Measurements from ENCODE around the gene ZNF236. TPM values are rescaled to one million over a fixed set of nuclear protein-coding genes. Genes with fewer than 3 reads are reported as not detected.

Gene ZNF236
- total RNA-seq, 2 donors from 2014 or later = 8.3 to 29.0 TPM

DNA sequence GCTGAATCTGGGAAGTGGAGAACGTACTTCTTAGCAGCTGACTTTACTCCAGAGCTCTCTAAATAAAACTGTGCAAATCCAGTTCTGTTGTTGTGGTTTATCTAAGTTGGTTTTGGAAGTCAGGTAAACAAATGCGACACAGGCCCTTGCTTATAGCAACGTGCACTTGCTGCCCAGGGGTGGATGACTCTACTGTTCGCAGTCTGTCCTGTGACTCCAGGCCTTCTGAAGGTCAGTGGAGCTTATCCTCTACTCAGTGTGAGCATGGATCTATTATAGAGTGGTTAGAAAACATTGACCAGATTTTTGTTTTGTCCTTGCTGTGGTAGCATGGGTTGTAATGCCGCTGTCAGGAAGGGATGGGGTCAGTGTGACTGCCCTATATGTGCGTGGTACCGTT, 89.1 kb downstream of the ZNF236 start:
- peaks cover 0 to 2% of the 10 kb centered on the region in 2 donors for H3K36me3 ChIP-seq
- 86% methylated on average over 7 of the region's 7 CpGs for WGBS

DNA sequence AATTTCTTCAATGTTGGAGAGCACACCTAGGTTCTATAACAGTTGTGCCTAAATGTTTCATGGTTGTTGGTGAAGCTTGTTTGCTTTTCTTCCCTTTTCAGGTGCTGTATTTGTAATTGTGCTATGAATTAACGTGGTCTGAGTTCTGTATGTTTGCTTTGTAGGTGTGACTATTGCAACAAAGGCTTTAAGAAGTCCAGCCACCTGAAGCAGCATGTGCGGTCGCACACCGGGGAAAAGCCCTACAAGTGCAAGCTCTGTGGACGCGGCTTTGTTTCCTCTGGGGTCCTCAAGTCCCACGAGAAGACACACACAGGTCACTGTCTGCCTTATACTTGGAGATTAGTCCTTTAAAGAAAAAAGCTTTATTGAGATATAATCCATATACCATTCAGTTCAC, 91.2 kb downstream of the ZNF236 start:
- Histone ChIP-seq H3K27me3 (replicated peaks; ENCODE audit: insufficient read depth) (no peaks in the 10 kb centered on the region), H3K36me3 (peaks cover 2 to 4% of the 10 kb centered on the region in 2 donors), H3K4me3 (no peak overlapping the region), H3K9me3 (no peaks in the 10 kb centered on the region), H3K4me1 (replicated peaks) (no peaks in the 10 kb centered on the region), H3K27ac (no peak overlapping the region)
- intact Hi-C loops (cut with DNase I) = no loop called here
- WGBS = 45% methylated on average over 7 of the region's 7 CpGs
- TF ChIP-seq POLR2AphosphoS5 (IDR thresholded peaks at IDR 0.05) (no peak), POLR2A (IDR thresholded peaks at IDR 0.05) (no peak)
- TF ChIP-seq, protein P1, sequence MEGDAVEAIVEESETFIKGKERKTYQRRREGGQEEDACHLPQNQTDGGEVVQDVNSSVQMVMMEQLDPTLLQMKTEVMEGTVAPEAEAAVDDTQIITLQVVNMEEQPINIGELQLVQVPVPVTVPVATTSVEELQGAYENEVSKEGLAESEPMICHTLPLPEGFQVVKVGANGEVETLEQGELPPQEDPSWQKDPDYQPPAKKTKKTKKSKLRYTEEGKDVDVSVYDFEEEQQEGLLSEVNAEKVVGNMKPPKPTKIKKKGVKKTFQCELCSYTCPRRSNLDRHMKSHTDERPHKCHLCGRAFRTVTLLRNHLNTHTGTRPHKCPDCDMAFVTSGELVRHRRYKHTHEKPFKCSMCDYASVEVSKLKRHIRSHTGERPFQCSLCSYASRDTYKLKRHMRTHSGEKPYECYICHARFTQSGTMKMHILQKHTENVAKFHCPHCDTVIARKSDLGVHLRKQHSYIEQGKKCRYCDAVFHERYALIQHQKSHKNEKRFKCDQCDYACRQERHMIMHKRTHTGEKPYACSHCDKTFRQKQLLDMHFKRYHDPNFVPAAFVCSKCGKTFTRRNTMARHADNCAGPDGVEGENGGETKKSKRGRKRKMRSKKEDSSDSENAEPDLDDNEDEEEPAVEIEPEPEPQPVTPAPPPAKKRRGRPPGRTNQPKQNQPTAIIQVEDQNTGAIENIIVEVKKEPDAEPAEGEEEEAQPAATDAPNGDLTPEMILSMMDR (IDR thresholded peaks at IDR 0.05) = no peak
- no peak for DNase-seq (ENCODE audit: low spot score)

More for the DNA sequence above, 89.1 kb downstream of the ZNF236 start:
- DNase-seq (ENCODE audit: low spot score) = no peak
- TF ChIP-seq, protein P1 (IDR thresholded peaks at IDR 0.05) = no peak
- TF ChIP-seq POLR2A (IDR thresholded peaks at IDR 0.05) = no peak
- TF ChIP-seq POLR2AphosphoS5 (IDR thresholded peaks at IDR 0.05) = no peak
- H3K27me3 ChIP-seq (replicated peaks; ENCODE audit: insufficient read depth) = no peaks in the 10 kb centered on the region
- no peak overlapping the region for H3K4me3 ChIP-seq
- no peaks in the 10 kb centered on the region for H3K4me1 ChIP-seq (replicated peaks)
- no peak overlapping the region for H3K27ac ChIP-seq
- no peaks in the 10 kb centered on the region for H3K9me3 ChIP-seq
- intact Hi-C loops (cut with DNase I) = no loop called here

DNA sequence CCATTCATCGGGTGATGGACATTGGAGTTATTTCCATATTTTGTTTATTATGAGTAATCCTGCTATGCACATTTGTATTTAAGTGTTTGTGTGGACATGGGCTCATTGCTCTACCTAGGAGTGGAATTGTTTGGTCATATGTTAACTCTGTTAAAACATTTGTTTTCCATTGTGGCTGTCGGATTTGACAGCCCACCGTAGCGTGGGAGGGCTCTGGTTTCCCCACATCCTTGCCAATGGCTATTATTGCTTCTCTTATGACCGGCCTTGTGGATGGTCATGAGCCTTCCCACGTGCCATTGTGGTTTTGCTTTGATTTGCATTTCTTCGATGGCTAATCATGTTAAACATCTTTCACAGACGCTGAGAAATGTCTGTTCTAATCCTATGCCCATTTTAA, 92.0 kb downstream of the ZNF236 start:
- TF ChIP-seq POLR2AphosphoS5 (IDR thresholded peaks at IDR 0.05) (no peak), POLR2A (IDR thresholded peaks at IDR 0.05) (no peak)
- TF ChIP-seq, protein P1 (IDR thresholded peaks at IDR 0.05) = no peak
- WGBS = 85% methylated on average over 8 of the region's 8 CpGs
- intact Hi-C loops (cut with DNase I) = no loop called here

DNA sequence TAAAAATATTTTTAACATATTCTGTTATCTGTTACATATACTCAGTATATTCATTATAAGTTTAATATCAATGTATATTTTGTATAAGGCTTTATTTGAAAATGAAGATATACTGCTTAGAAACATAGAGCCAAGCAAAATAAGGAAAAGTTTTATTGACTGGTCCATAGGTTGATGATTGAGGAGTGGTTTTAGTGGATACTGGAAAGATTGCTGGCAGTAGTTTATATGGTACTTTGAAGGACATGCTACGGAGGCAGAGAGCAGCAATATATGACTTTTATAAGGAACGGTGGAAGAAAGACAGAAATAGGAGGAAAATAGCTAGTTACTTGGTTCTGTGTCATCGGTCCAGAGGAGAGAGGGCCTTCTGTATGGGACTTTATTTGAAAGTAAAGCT, 92.4 kb downstream of the ZNF236 start:
- H3K27me3 ChIP-seq (replicated peaks; ENCODE audit: insufficient read depth) = no peaks in the 10 kb centered on the region
- WGBS = 60% methylated on average over 3 of the region's 3 CpGs
- peaks cover 2 to 4% of the 10 kb centered on the region in 2 donors for H3K36me3 ChIP-seq
- no peaks in the 10 kb centered on the region for H3K4me1 ChIP-seq (replicated peaks)
- no peaks in the 10 kb centered on the region for H3K9me3 ChIP-seq
- no peak overlapping the region for H3K4me3 ChIP-seq
- intact Hi-C loops (cut with DNase I) = no loop called here
- DNase-seq (ENCODE audit: low spot score) = no peak
- no peak overlapping the region for H3K27ac ChIP-seq
- no peak for TF ChIP-seq POLR2A (IDR thresholded peaks at IDR 0.05)
- TF ChIP-seq, protein P1 (IDR thresholded peaks at IDR 0.05) = no peak

More for the DNA sequence above, 92.0 kb downstream of the ZNF236 start:
- H3K4me1 ChIP-seq (replicated peaks) = no peaks in the 10 kb centered on the region
- no peaks in the 10 kb centered on the region for H3K9me3 ChIP-seq
- DNase-seq (ENCODE audit: low spot score) = no peak
- H3K4me3 ChIP-seq = no peak overlapping the region
- no peaks in the 10 kb centered on the region for H3K27me3 ChIP-seq (replicated peaks; ENCODE audit: insufficient read depth)
- H3K36me3 ChIP-seq = peaks cover 2 to 4% of the 10 kb centered on the region in 2 donors
- no peak overlapping the region for H3K27ac ChIP-seq

DNA sequence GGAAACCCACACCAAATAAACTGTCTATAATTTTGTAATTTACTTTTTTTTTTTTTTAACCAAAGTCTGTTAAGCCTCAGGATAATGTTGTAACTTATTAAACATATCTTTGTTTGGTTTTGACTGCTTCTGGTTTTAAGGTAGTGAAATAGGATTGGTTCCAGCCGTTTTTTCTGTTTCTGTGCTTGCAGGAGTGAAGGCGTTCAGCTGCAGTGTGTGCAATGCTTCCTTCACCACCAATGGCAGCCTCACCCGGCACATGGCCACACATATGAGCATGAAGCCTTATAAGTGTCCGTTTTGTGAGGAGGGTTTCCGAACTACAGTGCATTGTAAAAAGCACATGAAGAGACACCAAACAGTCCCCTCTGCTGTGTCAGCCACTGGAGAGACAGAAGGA, 93.1 kb downstream of the ZNF236 start:
- peaks cover 2 to 4% of the 10 kb centered on the region in 2 donors for H3K36me3 ChIP-seq
- H3K4me1 ChIP-seq (replicated peaks) = no peaks in the 10 kb centered on the region
- H3K4me3 ChIP-seq = no peak overlapping the region
- no peaks in the 10 kb centered on the region for H3K9me3 ChIP-seq
- TF ChIP-seq, protein P1 (IDR thresholded peaks at IDR 0.05) = no peak
- TF ChIP-seq POLR2A (IDR thresholded peaks at IDR 0.05) (no peak), POLR2AphosphoS5 (IDR thresholded peaks at IDR 0.05) (no peak)
- no peak overlapping the region for H3K27ac ChIP-seq
- WGBS = 76% methylated on average over 5 of the region's 5 CpGs
- no peak for DNase-seq (ENCODE audit: low spot score)
- no peaks in the 10 kb centered on the region for H3K27me3 ChIP-seq (replicated peaks; ENCODE audit: insufficient read depth)
- intact Hi-C loops (cut with DNase I) = no loop called here
